B cell (primary cell): ENCODE measurements around the gene PTPN1. TPM values are rescaled to one million over a fixed set of nuclear protein-coding genes. Genes with fewer than 3 reads are reported as not detected.

ENCODE experiments used
- ATAC-seq: fragments of 200-7000 bp; cut with Tn5 transposase; one replicate; pipeline ENCODE4 v1.10.0; 2021; ENCODE audit warnings: low read depth, mild to moderate bottlenecking, moderate number of reproducible peaks, moderate library complexity
- CTCF ChIA-PET: fragments of 350-600 bp; sonication (Branson Sonifier 250); formaldehyde crosslinking; loops from one replicate; lab custom pipeline; 2021; ENCODE audit warnings: antibody characterized with exemption, inconsistent platforms; lab: Charles Lee
- POLR2A ChIA-PET: fragments of 350-600 bp; sonication (Branson Sonifier 250); formaldehyde crosslinking; loops from one replicate; lab custom pipeline; 2021; ENCODE audit warnings: antibody characterized with exemption; lab: Charles Lee
- DNase-seq: peaks from one replicate; pipeline ENCODE4 v3.0.0; 2013
- H2AFZ ChIP-seq: 2 replicates; pipeline ENCODE4 v1.6.1; 2012; ENCODE audit warnings: mild to moderate bottlenecking, low read depth, low read length; ENCODE audit not compliant: insufficient read depth, poor library complexity, severe bottlenecking
- H3K27ac ChIP-seq, 2 donors: 1 replicate in 1 of 2; 2 replicates in 1 of 2; pipeline ENCODE4 v1.5.1; 2012 to 2013; ENCODE audit warnings: low read length in 2 of 2, mild to moderate bottlenecking in 2 of 2, moderate library complexity in 1 of 2
- H3K27me3 ChIP-seq, 4 experiments: fragments of 200-600 bp in 1 of 4; sonication (generic) in 1 of 4; replicated peaks in 1 of 4; 1 replicate in 2 of 4; 2 replicates in 2 of 4; pipeline versions ENCODE4 v1.6.1 to v1.7.0; 2013 to 2016; ENCODE audit warnings: low read length in 3 of 4, mild to moderate bottlenecking in 2 of 4, mixed read lengths in 1 of 4, moderate library complexity in 1 of 4; ENCODE audit not compliant: insufficient read depth in 4 of 4, control insufficient read depth in 3 of 4; ENCODE audit errors: control extremely low read depth in 1 of 4
- H3K36me3 ChIP-seq, 2 experiments: replicated peaks in 1 of 2; 1 replicate in 1 of 2; 2 replicates in 1 of 2; pipeline versions ENCODE4 v1.6.1 to v1.7.1; 2013; ENCODE audit warnings: low read length in 1 of 2; ENCODE audit not compliant: insufficient read depth in 2 of 2, control insufficient read depth in 1 of 2; ENCODE audit errors: control extremely low read depth in 1 of 2, extremely low read depth in 1 of 2
- H3K4me1 ChIP-seq, 2 donors: fragments of 200-600 bp in 1 of 2; sonication (generic) in 1 of 2; 1 replicate in 1 of 2; 2 replicates in 1 of 2; pipeline versions ENCODE4 v1.5.1 to v1.6.1; 2013 to 2017; ENCODE audit warnings: low read length in 2 of 2; ENCODE audit not compliant: control insufficient read depth in 2 of 2, insufficient read depth in 2 of 2
- H3K4me2 ChIP-seq: replicated peaks from 2 replicates; pipeline ENCODE3; 2012; ENCODE audit warnings: mild to moderate bottlenecking, low read depth, low read length; ENCODE audit not compliant: poor library complexity, severe bottlenecking
- H3K4me3 ChIP-seq, 5 experiments: fragments of 200-600 bp in 1 of 5; sonication (generic) in 1 of 5; 1 replicate in 3 of 5; 2 replicates in 2 of 5; pipeline versions ENCODE4 v1.5.1 to v1.7.0; 2011 to 2016; ENCODE audit warnings: low read length in 4 of 5, mild to moderate bottlenecking in 4 of 5, low read depth in 2 of 5, control low read depth in 1 of 5, moderate library complexity in 1 of 5; ENCODE audit not compliant: insufficient read depth in 1 of 5; ENCODE audit errors: control extremely low read depth in 1 of 5, extremely low read depth in 1 of 5
- H3K79me2 ChIP-seq: fragments of 200-600 bp; sonication (generic); one replicate; pipeline ENCODE4 v1.6.0; 2016; ENCODE audit warnings: low read length; ENCODE audit not compliant: control insufficient read depth, insufficient read depth
- H3K9ac ChIP-seq: fragments of 200-600 bp; sonication (generic); 2 replicates; pipeline ENCODE4 v1.6.1; 2017; ENCODE audit warnings: mild to moderate bottlenecking, low read length, moderate library complexity
- H3K9me3 ChIP-seq, 3 donors: one replicate each; pipeline versions ENCODE4 v1.6.1 to v1.7.1; 2013; ENCODE audit warnings: low read length in 2 of 3; ENCODE audit not compliant: control insufficient read depth in 2 of 3, insufficient read depth in 1 of 3; ENCODE audit errors: control extremely low read depth in 1 of 3
- H4K20me1 ChIP-seq: 2 replicates; pipeline ENCODE4 v1.6.0; 2012; ENCODE audit warnings: mild to moderate bottlenecking, low read length; ENCODE audit not compliant: insufficient read depth, control insufficient read depth, poor library complexity, severe bottlenecking
- H3K27ac Mint-ChIP-seq: one replicate; pipeline ENCODE4 v1.8.0; 2021; ENCODE audit warnings: mixed read lengths
- H3K27me3 Mint-ChIP-seq: one replicate; pipeline ENCODE4 v1.8.0; 2021; ENCODE audit warnings: mixed read lengths
- H3K4me1 Mint-ChIP-seq: one replicate; pipeline ENCODE4 v1.8.0; 2021; ENCODE audit warnings: mixed read lengths
- H3K4me3 Mint-ChIP-seq: one replicate; pipeline ENCODE4 v1.8.0; 2021; ENCODE audit warnings: mixed read lengths
- H3K9me3 Mint-ChIP-seq: one replicate; pipeline ENCODE4 v1.8.0; 2022; ENCODE audit warnings: mixed read lengths; ENCODE audit not compliant: insufficient read depth
- EZH2 ChIP-seq: IDR thresholded peaks from 2 replicates; pipeline ENCODE4 v1.6.1; 2012; ENCODE audit warnings: borderline replicate concordance, low read depth, mild to moderate bottlenecking, moderate library complexity, low read length; ENCODE audit not compliant: insufficient read depth, poor library complexity, severe bottlenecking
- WGBS: methylation state at CpG from one replicate; pipeline ENCODE4 v1.1.5; 2013; ENCODE audit warnings: missing lambda C conversion rate; ENCODE audit not compliant: insufficient coverage; 5-methylcytosine and 5-hydroxymethylcytosine counted together
- intact Hi-C: fragments of 100-400 bp; cut with micrococcal nuclease; formaldehyde crosslinking; loops from one replicate; pipeline ENCODE4 v1.10.0; 2022
- polyA minus RNA-seq: library from RNA; depleted of rRNA, polyadenylated mRNA; stranded (reverse); fragments of >200 nt; gene quantifications from 2 replicates; pipeline ENCODE4 v1.2.3, GENCODE V29; 2012
- polyA plus RNA-seq: library from polyadenylated mRNA; depleted of rRNA; stranded (reverse); fragments of >200 nt; gene quantifications from 2 replicates; pipeline ENCODE4 v1.2.3, GENCODE V29; 2012
- total RNA-seq, 2 donors: library from RNA; stranded (reverse); fragments of 120-200 nt in 1 of 2; gene quantifications; 1 replicate in 1 of 2; 2 replicates in 1 of 2; pipeline versions ENCODE4 v1.2.3 to v1.2.4, GENCODE V29; 2013 to 2022
- TF ChIP-seq, protein P1 (sequence below): fragments of 200-600 bp; IDR thresholded peaks from one replicate; pipeline ENCODE4 v1.8.0; 2022; ENCODE audit warnings: antibody characterized with exemption, mild to moderate bottlenecking

Gene PTPN1
- total RNA-seq = 134 TPM in 2 replicates
- 77.2 TPM for total RNA-seq (2013)
- 64.9 and 77.4 TPM in 2 replicates for polyA plus RNA-seq
- 85.7 and 97.4 TPM in 2 replicates for polyA minus RNA-seq

DNA sequence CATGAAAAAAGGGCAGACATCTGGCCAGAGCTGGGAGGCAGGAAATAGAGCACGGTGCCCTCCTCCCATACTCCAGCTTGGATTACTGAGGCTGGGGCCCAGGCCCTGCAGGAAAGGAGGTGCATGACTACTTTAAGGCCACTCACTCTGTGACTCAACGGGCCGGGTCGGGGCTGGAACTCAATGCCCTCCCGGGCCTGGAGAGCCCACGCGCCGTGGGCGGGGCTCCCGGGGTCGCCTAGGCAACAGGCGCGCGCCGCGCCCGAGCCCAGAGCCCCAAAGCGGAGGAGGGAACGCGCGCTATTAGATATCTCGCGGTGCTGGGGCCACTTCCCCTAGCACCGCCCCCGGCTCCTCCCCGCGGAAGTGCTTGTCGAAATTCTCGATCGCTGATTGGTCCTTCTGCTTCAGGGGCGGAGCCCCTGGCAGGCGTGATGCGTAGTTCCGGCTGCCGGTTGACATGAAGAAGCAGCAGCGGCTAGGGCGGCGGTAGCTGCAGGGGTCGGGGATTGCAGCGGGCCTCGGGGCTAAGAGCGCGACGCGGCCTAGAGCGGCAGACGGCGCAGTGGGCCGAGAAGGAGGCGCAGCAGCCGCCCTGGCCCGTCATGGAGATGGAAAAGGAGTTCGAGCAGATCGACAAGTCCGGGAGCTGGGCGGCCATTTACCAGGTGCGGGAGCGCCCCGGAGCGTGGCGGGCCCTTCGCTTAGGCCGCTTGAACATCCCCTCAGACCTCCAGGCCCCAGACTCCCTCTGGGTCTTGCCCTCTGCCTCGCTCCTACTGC, at the start of gene PTPN1:
Gene PTPN1 (plus strand): TSS at position 461 of the 783 bp plus-strand sequence. CDS start 145 bp downstream, at position 606.
- POLR2A ChIA-PET = interaction anchor here (1.0 to 1.7 kb wide), 8 partner anchors 8 to 67 kb away, joined by 3 to 5 read pairs (median 4); no protein-coding TSS in a partner anchor
- Mint-ChIP-seq H3K9me3 (no peaks in the 10 kb centered on the region), H3K27ac (peak within 1 kb of the TSS; percentile 92), H3K4me1 (peaks cover 50% of the 10 kb centered on the region), H3K27me3 (no peaks in the 10 kb centered on the region), H3K4me3 (peak within 1 kb of the TSS; percentile 98)
- DNase-seq (peak; percentile 100), ATAC-seq (peak; percentile 92)
- H3K27ac ChIP-seq = peak within 1 kb of the TSS; percentile 91 to 95
- peak within 1 kb of the TSS; percentile 74 for H2AFZ ChIP-seq
- peaks cover 45 to 50% of the 10 kb centered on the region in 2 donors for H3K4me1 ChIP-seq
- peak within 1 kb of the TSS; percentile 91 for H3K9ac ChIP-seq
- CTCF ChIA-PET = interaction anchor here (0.6 to 10.7 kb wide), 10 partner anchors 10 to 78 kb away, joined by 3 to 180 read pairs (median 6); no protein-coding TSS in a partner anchor
- no peaks in the 10 kb centered on the region for H3K27me3 ChIP-seq
- peaks cover 9% of the 10 kb centered on the region for H4K20me1 ChIP-seq
- H3K4me3 ChIP-seq = peak within 1 kb of the TSS; percentile 67 to 100 (median 95)
- H3K79me2 ChIP-seq = peaks cover 59% of the 10 kb centered on the region
- peak within 1 kb of the TSS; percentile 84 for H3K4me2 ChIP-seq
- TF ChIP-seq EZH2 = no peak
- TF ChIP-seq, protein P1, sequence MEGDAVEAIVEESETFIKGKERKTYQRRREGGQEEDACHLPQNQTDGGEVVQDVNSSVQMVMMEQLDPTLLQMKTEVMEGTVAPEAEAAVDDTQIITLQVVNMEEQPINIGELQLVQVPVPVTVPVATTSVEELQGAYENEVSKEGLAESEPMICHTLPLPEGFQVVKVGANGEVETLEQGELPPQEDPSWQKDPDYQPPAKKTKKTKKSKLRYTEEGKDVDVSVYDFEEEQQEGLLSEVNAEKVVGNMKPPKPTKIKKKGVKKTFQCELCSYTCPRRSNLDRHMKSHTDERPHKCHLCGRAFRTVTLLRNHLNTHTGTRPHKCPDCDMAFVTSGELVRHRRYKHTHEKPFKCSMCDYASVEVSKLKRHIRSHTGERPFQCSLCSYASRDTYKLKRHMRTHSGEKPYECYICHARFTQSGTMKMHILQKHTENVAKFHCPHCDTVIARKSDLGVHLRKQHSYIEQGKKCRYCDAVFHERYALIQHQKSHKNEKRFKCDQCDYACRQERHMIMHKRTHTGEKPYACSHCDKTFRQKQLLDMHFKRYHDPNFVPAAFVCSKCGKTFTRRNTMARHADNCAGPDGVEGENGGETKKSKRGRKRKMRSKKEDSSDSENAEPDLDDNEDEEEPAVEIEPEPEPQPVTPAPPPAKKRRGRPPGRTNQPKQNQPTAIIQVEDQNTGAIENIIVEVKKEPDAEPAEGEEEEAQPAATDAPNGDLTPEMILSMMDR = no peak
- peaks cover under 1 to 11% of the 10 kb centered on the region in 2 experiments for H3K36me3 ChIP-seq
- H3K9me3 ChIP-seq = no peaks in the 10 kb centered on the region
- intact Hi-C loops = loop anchor here (1.0 to 10.0 kb wide), 9 partner anchors 9 to 1325 kb away; partner anchors contain the start of genes PARD6B, STAU1 and UBE2V1
- WGBS = under 1% methylated on average over 64 of the region's 64 CpGs
